MM.1S (cell line): ENCODE data around the gene PILRB.

ENCODE experiments used
- DNase-seq: peaks from one replicate; pipeline ENCODE4 v3.0.0-alpha.2; 2015
- H2AFZ ChIP-seq: fragments of 300-600 bp; sonication (generic); 2 replicates; pipeline ENCODE4 v1.6.0; 2016; ENCODE audit warnings: antibody characterized with exemption, low read length
- H3F3A ChIP-seq: fragments of 300-600 bp; sonication (generic); 2 replicates; pipeline ENCODE4 v1.6.1; 2016; ENCODE audit warnings: mild to moderate bottlenecking, antibody characterized with exemption, low read length, moderate library complexity, mixed read lengths; ENCODE audit not compliant: insufficient read depth
- H3K27ac ChIP-seq: fragments of 300-600 bp; sonication (generic); 2 replicates; pipeline ENCODE4 v1.5.1; 2016; ENCODE audit warnings: mild to moderate bottlenecking, low read length
- H3K27me3 ChIP-seq: fragments of 300-600 bp; sonication (generic); replicated peaks from 2 replicates; pipeline ENCODE4 v1.6.0; 2016; ENCODE audit warnings: low read length; ENCODE audit not compliant: insufficient read depth
- H3K36me3 ChIP-seq: fragments of 300-600 bp; sonication (generic); replicated peaks from 2 replicates; pipeline ENCODE4 v1.6.1; 2016; ENCODE audit warnings: mild to moderate bottlenecking, low read length, mixed read lengths; ENCODE audit not compliant: insufficient read depth
- H3K4me1 ChIP-seq: fragments of 300-600 bp; sonication (generic); 2 replicates; pipeline ENCODE4 v1.6.1; 2016; ENCODE audit warnings: low read length, mixed read lengths
- H3K4me2 ChIP-seq: fragments of 300-600 bp; sonication (generic); 2 replicates; pipeline ENCODE4 v1.6.0; 2016; ENCODE audit warnings: low read depth, low read length
- H3K4me3 ChIP-seq: fragments of 300-600 bp; sonication (generic); 2 replicates; pipeline ENCODE4 v1.5.1; 2016; ENCODE audit warnings: low read length, mixed read lengths
- H3K79me2 ChIP-seq: fragments of 300-600 bp; sonication (generic); 2 replicates; pipeline ENCODE4 v1.6.1; 2016; ENCODE audit warnings: mixed run types, low read length, mixed read lengths
- H3K9ac ChIP-seq: fragments of 300-600 bp; sonication (generic); 2 replicates; pipeline ENCODE4 v1.6.1; 2016; ENCODE audit warnings: low read length, mixed read lengths
- H3K9me2 ChIP-seq: fragments of 300-600 bp; sonication (generic); replicated peaks from 2 replicates; pipeline ENCODE4 v1.6.1; 2016; ENCODE audit warnings: mild to moderate bottlenecking, low read length, mixed read lengths; ENCODE audit not compliant: insufficient read depth
- H3K9me3 ChIP-seq: fragments of 300-600 bp; sonication (generic); replicated peaks from 2 replicates; pipeline ENCODE4 v1.6.1; 2016; ENCODE audit warnings: mild to moderate bottlenecking, low read length, mixed read lengths; ENCODE audit not compliant: insufficient read depth
- H4K20me1 ChIP-seq: fragments of 300-600 bp; sonication (generic); 2 replicates; pipeline ENCODE4 v1.6.1; 2016; ENCODE audit warnings: mild to moderate bottlenecking, low read length, moderate library complexity, mixed read lengths; ENCODE audit not compliant: insufficient read depth
- EZH2 ChIP-seq: fragments of 300-600 bp; sonication (generic); optimal IDR thresholded peaks from 2 replicates; pipeline ENCODE3; 2017; ENCODE audit warnings: low read depth, mild to moderate bottlenecking, antibody characterized with exemption, low read length, mixed read lengths
- EZH2phosphoT487 ChIP-seq: fragments of 300-600 bp; sonication (generic); IDR thresholded peaks from 2 replicates; pipeline ENCODE4 v1.6.1; 2018; ENCODE audit warnings: antibody characterized with exemption, low read length
- TF ChIP-seq, protein P1 (sequence below): fragments of 300-600 bp; sonication (generic); IDR thresholded peaks from 2 replicates; pipeline ENCODE4 v1.5.1; 2016; ENCODE audit warnings: antibody characterized with exemption, low read length, mixed read lengths

The PILRB gene

DNA sequence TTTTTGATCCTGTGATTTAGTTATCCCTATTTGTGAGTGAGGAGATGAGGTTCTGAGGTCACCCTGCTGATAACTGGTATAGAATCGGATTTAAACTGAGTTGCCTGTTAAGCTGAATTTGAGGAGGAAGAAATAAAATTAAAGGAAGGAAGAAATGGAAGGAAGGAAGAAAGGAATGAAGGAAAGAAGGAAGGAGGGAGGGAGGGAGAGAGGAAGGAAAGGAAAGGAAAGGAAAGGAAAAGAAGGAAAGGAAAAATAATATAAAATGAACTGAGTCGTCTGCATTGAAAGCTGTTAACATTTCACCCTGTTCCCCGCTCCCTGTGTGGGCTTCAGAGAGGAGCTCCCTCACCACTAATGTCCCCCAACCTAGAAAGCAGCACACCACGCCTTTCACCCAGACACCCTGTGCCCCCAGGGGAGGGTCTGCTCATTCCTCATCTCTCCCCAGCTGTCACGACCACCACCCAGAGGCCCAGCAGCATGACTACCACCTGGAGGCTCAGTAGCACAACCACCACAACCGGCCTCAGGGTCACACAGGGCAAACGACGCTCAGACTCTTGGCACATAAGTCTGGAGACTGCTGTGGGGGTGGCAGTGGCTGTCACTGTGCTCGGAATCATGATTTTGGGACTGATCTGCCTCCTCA, 31.6 kb downstream of the PILRB start:
- H3K9ac ChIP-seq = no peak overlapping the region
- no peak for DNase-seq
- no peak overlapping the region for H2AFZ ChIP-seq
- no peaks in the 10 kb centered on the region for H3K27me3 ChIP-seq
- H3K4me3 ChIP-seq = no peak overlapping the region
- no peak overlapping the region for H3K4me2 ChIP-seq
- H3K36me3 ChIP-seq = no peaks in the 10 kb centered on the region
- H3K27ac ChIP-seq = no peak overlapping the region
- TF ChIP-seq, protein P1, sequence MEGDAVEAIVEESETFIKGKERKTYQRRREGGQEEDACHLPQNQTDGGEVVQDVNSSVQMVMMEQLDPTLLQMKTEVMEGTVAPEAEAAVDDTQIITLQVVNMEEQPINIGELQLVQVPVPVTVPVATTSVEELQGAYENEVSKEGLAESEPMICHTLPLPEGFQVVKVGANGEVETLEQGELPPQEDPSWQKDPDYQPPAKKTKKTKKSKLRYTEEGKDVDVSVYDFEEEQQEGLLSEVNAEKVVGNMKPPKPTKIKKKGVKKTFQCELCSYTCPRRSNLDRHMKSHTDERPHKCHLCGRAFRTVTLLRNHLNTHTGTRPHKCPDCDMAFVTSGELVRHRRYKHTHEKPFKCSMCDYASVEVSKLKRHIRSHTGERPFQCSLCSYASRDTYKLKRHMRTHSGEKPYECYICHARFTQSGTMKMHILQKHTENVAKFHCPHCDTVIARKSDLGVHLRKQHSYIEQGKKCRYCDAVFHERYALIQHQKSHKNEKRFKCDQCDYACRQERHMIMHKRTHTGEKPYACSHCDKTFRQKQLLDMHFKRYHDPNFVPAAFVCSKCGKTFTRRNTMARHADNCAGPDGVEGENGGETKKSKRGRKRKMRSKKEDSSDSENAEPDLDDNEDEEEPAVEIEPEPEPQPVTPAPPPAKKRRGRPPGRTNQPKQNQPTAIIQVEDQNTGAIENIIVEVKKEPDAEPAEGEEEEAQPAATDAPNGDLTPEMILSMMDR = no peak
- TF ChIP-seq EZH2phosphoT487 (no peak), EZH2 (no peak)
- H3F3A ChIP-seq = no peaks in the 10 kb centered on the region
- no peaks in the 10 kb centered on the region for H3K9me2 ChIP-seq
- no peaks in the 10 kb centered on the region for H4K20me1 ChIP-seq
- no peaks in the 10 kb centered on the region for H3K79me2 ChIP-seq
- no peaks in the 10 kb centered on the region for H3K9me3 ChIP-seq
- no peaks in the 10 kb centered on the region for H3K4me1 ChIP-seq

DNA sequence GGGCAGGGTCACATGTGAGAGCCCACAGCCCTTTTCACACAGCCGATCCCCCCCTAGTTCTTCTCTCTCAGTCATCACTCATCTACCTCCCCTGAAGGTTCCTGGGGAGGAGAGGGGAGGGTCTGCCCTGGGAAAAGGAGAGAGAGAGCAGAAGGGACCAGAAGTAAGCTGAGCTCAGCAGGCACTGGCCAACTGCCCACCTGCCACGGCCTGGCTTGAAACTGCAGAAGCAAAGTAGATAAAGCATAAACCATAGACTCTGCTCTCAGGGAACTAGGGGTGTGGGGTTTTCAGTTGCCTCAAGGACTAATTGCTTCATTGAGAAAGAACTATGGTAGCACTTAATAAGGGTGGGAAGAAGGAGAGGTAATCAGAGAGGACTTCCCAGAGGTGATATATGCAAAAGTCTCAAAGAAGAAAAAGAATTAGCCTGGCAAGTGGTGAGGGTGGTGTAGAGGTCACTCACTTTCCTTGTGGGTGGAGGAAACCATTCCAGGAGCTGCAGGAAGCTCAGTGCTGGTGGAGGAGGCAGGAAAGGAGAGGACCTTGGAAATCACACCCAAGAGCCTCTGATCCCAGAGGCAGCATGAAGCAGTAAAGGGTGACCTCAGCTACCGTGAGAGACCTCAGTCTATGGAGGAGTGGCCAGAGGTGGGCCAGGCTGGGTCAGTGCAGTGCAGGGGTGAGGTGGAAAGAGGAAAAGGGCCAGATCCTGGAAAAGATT, 32.5 kb downstream of the PILRB start:
- H3K27me3 ChIP-seq = peaks cover 3% of the 10 kb centered on the region; the same call in 1 of the 2 replicates
- DNase-seq = no peak
- no peak overlapping the region for H3K4me3 ChIP-seq
- H3K27ac ChIP-seq = no peak overlapping the region
- H2AFZ ChIP-seq = no peak overlapping the region
- no peaks in the 10 kb centered on the region for H3K79me2 ChIP-seq
- peaks cover 5% of the 10 kb centered on the region for H3F3A ChIP-seq
- no peak for TF ChIP-seq EZH2
- no peak for TF ChIP-seq EZH2phosphoT487
- TF ChIP-seq, protein P1 = no peak
- H3K36me3 ChIP-seq = no peaks in the 10 kb centered on the region
- no peaks in the 10 kb centered on the region for H3K4me1 ChIP-seq
- no peak overlapping the region for H3K4me2 ChIP-seq
- no peaks in the 10 kb centered on the region for H4K20me1 ChIP-seq
- no peaks in the 10 kb centered on the region for H3K9me3 ChIP-seq
- H3K9me2 ChIP-seq = no peaks in the 10 kb centered on the region
- H3K9ac ChIP-seq = no peak overlapping the region

DNA sequence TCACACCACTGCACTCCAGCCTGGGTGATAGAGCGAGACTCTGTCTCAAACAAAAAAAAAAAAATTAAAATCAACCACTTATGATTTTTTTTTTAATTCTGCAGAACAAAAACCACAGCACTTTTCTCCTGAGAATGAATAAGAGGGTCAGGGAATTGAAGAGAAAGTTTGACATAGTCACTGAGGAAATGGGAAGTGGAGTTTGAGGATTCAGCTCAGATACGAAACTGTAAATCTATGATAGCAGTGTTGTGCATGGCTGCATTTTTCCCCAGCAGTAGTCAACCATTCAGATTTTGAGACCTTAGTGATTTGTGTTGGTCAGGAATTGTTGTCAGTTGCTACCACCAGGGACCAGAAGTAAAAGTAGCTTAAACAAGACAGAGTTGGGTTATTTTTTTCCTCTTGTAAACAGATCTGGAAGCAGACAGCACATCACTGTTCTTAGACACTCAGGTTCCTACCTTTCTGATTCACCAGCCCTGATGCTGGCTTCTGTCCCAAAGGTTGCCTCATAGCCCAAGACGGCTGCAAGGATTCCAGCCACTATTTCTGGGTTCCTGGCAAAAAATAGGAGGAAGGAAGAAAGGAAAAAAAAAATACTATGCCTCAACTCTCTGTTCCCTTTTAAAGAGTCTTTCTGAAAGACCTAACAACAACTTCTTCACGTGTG, 35.5 kb downstream of the PILRB start:
- H3K4me1 ChIP-seq = peaks cover 18% of the 10 kb centered on the region
- H3K27me3 ChIP-seq = peaks cover 11% of the 10 kb centered on the region
- no peaks in the 10 kb centered on the region for H3K79me2 ChIP-seq
- TF ChIP-seq EZH2phosphoT487 (no peak), EZH2 (no peak)
- TF ChIP-seq, protein P1 = no peak
- H3F3A ChIP-seq = peaks cover 21% of the 10 kb centered on the region
- no peak overlapping the region for H3K4me3 ChIP-seq
- no peak for DNase-seq
- H2AFZ ChIP-seq = no peak overlapping the region
- H3K27ac ChIP-seq = no peak overlapping the region
- H3K36me3 ChIP-seq = no peaks in the 10 kb centered on the region
- H3K9me3 ChIP-seq = no peaks in the 10 kb centered on the region
- H3K9ac ChIP-seq = no peak overlapping the region
- H3K9me2 ChIP-seq = no peaks in the 10 kb centered on the region
- no peak overlapping the region for H3K4me2 ChIP-seq
- H4K20me1 ChIP-seq = no peaks in the 10 kb centered on the region
